DMS79 treated with DMSO at 0.1 percent for 48 hours (cell line): ENCODE results near the gene ROM1.
"Not testable (repeated sequence)": the region's sequence is repeated elsewhere in the genome, so short reads cannot be mapped to it uniquely, and the experiment has no call there.

Experiments used
- DNase-seq: peaks from one replicate; lab custom pipeline; 2025; lab: John Stamatoyannopoulos, UW

ROM1 gene

GRCh38 chr11:62610403-62610802 is 2.7 kb upstream of the ROM1 start:
- no peak for DNase-seq

GRCh38 chr11:62610814-62611704 is 2.0 kb upstream of the ROM1 start:
- DNase-seq, result no peak

- peak; percentile 72 for DNase-seq
Observed at GRCh38 chr11:62611705-62612365, 1.2 kb upstream of the ROM1 start.

- DNase-seq, result no peak
Observed at GRCh38 chr11:62613291-62613778, 278 bp downstream of the ROM1 start.

DNA sequence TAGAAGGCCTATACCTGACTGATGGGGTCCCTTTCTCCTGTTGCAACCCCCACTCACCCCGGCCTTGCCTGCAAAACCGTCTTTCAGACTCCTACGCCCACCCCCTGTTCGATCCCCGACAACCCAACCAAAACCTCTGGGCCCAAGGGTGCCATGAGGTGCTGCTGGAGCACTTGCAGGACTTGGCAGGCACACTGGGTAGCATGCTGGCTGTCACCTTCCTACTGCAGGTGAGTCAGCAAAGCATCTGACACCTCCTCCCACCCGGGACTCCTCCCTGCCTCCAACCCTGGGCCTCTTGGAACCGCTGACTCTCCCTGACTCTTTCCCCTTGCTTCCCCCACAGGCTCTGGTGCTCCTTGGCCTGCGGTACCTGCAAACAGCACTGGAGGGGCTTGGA is 1.2 kb downstream of the ROM1 start:
- no peak for DNase-seq

- no peak for DNase-seq
Observed at GRCh38 chr11:62615521-62615920, 2.5 kb downstream of the ROM1 start.

DNA sequence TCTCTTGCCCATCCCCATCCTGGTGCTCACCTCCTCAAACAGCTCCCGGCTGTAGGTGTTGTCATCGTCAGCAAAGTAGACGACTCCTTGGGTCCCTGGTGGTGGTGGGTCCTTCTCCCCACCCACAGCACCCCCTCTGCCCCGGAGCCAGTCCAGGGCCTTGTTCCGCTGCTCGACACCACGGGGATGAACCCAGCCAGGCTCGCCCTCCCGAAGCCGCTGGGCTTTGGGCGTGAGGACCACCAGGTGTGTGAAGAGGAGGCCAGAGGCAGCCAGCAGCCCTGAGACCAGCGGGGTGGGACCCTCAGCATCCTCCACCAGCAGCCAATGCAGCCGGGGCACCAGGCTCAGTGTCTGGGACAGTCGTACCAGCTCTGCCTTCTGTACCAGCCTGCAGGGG is 3.9 kb downstream of the ROM1 start:
- not testable (repeated sequence) for DNase-seq

DNA sequence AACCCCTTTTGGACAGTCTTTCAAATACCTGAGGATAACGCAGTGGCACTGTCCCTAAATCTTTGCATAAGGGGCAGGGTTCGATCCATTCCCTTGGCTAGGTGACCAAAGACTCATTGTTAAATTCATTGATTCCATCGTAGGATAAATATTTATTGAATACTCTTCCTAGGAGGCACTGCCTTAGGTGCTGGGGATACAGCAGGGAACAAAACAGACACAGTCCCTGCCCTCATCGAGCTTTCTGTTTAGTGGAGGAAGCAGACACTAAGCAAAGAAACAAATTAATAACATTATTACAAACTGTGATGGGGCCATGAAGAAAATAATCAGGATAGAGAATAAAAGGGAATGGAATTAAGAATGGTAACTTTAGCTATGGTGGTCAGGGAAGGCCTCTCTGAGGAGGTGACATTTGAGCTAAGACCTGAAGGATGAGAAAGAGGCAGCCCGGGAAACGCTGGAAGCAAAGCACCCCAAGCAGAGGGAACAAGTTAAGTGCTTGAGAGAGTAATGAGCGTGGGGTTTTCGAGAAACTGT is 8.0 kb downstream of the ROM1 start:
- no peak for DNase-seq

GRCh38 chr11:62621567-62622470 is 8.8 kb downstream of the ROM1 start, which contains the start of gene B3GAT3:
B3GAT3 (minus strand) TSS chr11:62621986; CDS start chr11:62621947, 39 bp downstream.
- DNase-seq, result peak; percentile 96

DNA sequence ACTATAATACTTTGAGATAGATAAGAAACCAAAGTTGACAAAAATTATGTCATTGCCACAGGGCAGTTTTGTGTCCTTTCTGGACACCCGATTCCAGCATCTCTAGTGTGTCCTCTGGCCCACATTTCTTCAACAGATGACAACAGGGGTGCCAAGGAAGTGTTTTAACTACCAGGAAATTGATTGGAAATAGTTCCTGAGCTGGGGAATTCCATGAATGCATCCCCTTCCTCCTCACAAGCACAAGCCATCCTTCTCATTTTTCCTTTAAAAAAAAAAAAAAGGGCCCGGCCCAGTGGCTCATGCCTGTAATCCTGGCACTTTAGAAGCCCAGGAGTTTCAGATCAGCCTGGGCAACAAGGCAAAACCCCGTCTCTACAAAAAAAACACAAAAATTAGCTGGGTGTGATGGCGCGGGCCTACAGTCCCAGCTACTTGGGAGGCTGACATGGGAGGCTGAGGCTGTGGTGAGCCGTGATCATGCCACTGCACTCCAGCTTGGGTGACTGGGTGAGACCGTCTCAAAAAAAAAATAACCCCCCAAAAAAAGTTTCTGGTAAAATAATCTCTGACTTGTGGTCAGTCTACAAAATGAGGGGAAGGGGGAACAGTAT is 9.5 kb downstream of the ROM1 start:
- no peak for DNase-seq

- no peak for DNase-seq
Observed at GRCh38 chr11:62627713-62628112, 14.7 kb downstream of the ROM1 start.

GRCh38 chr11:62632492-62632891 is 19.4 kb downstream of the ROM1 start:
- no peak for DNase-seq

DNA sequence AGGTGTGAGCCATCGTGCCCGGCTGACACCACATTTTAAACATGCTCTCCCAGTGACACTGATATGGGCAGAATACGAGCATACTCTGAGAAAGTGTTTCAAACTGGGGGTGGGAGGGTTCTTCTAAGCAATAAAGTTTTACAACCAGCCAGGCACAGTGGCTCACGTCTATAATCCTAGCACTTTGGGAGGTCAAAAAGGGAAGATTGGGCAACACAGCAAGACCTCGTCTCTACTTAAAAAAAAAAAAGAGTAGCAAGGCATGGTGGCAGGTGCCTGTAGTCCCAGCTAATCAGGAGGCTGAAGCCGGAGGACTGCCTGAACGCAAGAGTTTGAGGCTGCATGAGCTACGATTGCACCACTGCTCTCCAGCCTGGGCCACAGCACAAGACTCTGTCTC is 31.2 kb downstream of the ROM1 start:
- DNase-seq, result no peak

- no peak for DNase-seq
Observed at GRCh38 chr11:62645671-62645945, 32.6 kb downstream of the ROM1 start.

GRCh38 chr11:62645946-62646824 is 33.1 kb downstream of the ROM1 start, which contains the start of gene GANAB:
GANAB (minus strand) TSS chr11:62646613; CDS start chr11:62646599, 14 bp downstream.
- DNase-seq, result peak; percentile 96

DNA sequence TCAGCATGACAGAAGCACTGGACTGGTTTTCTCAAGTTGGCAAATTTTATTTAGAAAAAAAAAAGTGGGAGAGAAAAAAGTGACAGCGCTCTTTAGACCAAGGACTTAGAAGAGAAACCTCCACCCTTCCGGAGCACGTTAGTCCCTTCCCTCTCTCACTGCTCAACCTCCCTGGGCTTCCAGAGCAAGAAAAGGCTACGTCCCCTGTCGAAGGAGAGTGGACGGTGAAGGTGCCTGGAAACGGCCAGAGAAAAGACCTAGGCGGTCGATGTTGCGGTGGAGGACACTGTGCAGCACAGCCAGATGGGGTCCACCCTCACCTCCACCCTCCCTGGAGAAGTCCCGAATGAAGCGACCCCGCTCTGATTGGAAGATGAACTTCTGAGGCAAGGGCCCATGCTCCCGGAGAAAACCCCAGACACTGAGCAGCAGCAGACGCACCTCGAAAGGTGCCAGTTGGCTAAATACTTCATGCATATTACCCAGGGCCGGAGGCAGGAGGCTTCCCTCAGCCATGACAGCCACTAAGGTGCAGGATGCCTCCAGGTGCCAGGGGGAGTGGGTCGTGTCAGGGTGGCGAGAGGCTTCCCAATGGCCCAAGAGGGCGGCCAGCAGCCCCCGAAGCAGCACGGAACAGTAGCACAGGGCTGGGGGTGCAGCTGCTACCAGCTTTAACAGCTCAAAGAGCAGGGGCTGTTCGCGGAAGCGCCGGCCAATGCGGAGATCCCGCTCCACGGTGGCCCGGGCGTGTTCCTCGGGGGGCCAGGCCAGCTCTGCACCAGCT is 34.0 kb downstream of the ROM1 start:
- no peak for DNase-seq

GRCh38 chr11:62647609-62648005 is 34.5 kb downstream of the ROM1 start:
- no peak for DNase-seq

DNA sequence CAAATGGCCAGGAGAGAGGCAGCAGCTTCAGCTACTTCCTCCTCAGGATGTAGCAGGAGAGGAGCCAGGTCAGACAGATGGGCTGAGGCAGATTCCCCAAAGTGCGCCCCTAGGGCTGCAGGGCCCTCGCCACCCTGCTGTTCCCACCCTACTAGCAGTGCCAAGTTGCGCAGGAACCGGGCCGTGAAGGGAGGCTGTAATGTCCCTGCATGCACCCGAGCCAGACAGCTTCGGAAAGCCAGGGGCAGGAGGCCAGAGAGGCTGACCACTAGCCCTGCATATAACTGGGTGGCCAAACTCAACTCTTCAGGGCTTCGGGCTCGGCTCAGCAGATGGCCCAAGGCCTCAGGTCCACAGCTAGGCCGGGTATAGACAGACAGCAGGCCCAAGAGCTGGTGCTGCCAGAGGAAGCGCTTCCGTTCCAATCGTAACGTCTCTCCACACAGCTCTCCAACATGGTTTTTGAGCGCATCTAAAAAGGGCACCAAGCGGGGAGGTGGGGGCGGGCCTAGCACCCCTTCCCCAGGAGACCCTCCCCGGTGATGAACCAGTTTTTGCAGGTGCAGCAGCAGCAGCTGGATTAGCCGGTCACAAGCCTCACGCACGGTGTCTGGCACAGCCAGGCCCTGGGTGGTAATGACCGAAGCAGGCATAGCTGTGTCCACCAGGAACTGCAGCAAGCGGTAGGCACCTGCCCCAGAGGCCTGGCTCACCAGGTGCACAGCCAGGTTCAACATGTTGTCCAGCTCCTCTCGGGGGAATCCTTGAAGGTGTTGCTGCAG is 35.3 kb downstream of the ROM1 start:
- no peak for DNase-seq

- DNase-seq, result no peak
Observed at GRCh38 chr11:62648967-62649364, 35.9 kb downstream of the ROM1 start.
